GM15510 (cell line): ENCODE results near the gene PI4KA.

Source experiments
- POLR2A ChIP-seq: IDR thresholded peaks from 3 replicates; pipeline ENCODE4 v1.6.1; 2011; ENCODE audit warnings: borderline replicate concordance; ENCODE audit not compliant: insufficient read length; ENCODE audit errors: extremely low read depth

Gene PI4KA

GRCh38 chr22:20724676-20725454, 133.7 kb downstream of the PI4KA start:
- TF ChIP-seq POLR2A: no peak

GRCh38 chr22:20721409-20722218, 137.0 kb downstream of the PI4KA start:
- no peak for TF ChIP-seq POLR2A

- no peak for TF ChIP-seq POLR2A
Measured at GRCh38 chr22:20720692-20721408, 137.8 kb downstream of the PI4KA start.

GRCh38 chr22:20702546-20703413, 155.8 kb downstream of the PI4KA start:
- peak; percentile 45 for TF ChIP-seq POLR2A

- TF ChIP-seq POLR2A: no peak
Measured at GRCh38 chr22:20677684-20678242, 180.8 kb downstream of the PI4KA start.

GRCh38 chr22:20674998-20675397, 183.6 kb downstream of the PI4KA start:
- TF ChIP-seq POLR2A: no peak

- TF ChIP-seq POLR2A: no peak
Measured at GRCh38 chr22:20673295-20674195, 185.1 kb downstream of the PI4KA start.

- no peak for TF ChIP-seq POLR2A
Measured at GRCh38 chr22:20672732-20673131, 185.9 kb downstream of the PI4KA start.

GRCh38 chr22:20672082-20672424, 186.6 kb downstream of the PI4KA start:
- no peak for TF ChIP-seq POLR2A

- TF ChIP-seq POLR2A: no peak
Measured at GRCh38 chr22:20671409-20672081, 187.1 kb downstream of the PI4KA start.

- no peak for TF ChIP-seq POLR2A
Measured at GRCh38 chr22:20666560-20666959, 192.1 kb downstream of the PI4KA start.

- TF ChIP-seq POLR2A: no peak
Measured at GRCh38 chr22:20664594-20664959, 194.0 kb downstream of the PI4KA start.
